Osteocyte (in vitro differentiated cells): ENCODE data around the gene RPL13. TPM values are rescaled to one million over a fixed set of nuclear protein-coding genes. Genes with fewer than 3 reads are reported as not detected.

Experiments
- DNase-seq: peaks from one replicate; pipeline ENCODE4 v3.0.0; 2021; ENCODE audit warnings: mixed read lengths; ENCODE audit not compliant: unreplicated experiment; ENCODE audit errors: extremely low spot score
- H3K27ac Mint-ChIP-seq: one replicate; pipeline ENCODE4 v1.8.0; 2021; ENCODE audit warnings: mild to moderate bottlenecking, mixed read lengths; ENCODE audit not compliant: unreplicated experiment
- H3K27me3 Mint-ChIP-seq: one replicate; pipeline ENCODE4 v1.8.0; 2021; ENCODE audit warnings: mixed read lengths; ENCODE audit not compliant: unreplicated experiment
- H3K36me3 Mint-ChIP-seq: one replicate; pipeline ENCODE4 v1.8.0; 2021; ENCODE audit warnings: mixed read lengths; ENCODE audit not compliant: unreplicated experiment
- H3K4me1 Mint-ChIP-seq: one replicate; pipeline ENCODE4 v1.8.0; 2021; ENCODE audit warnings: mixed read lengths; ENCODE audit not compliant: unreplicated experiment
- H3K4me3 Mint-ChIP-seq: one replicate; pipeline ENCODE4 v1.8.0; 2021; ENCODE audit warnings: mild to moderate bottlenecking, moderate library complexity, mixed read lengths; ENCODE audit not compliant: unreplicated experiment
- H3K9me3 Mint-ChIP-seq: one replicate; pipeline ENCODE4 v1.8.0; 2021; ENCODE audit warnings: mixed read lengths; ENCODE audit not compliant: unreplicated experiment
- total RNA-seq: library from RNA; stranded (reverse); gene quantifications from 2 replicates; pipeline ENCODE4 v1.2.1, GENCODE V29; 2021
- TF ChIP-seq, protein P1 (sequence below): fragments of 200-600 bp; sonication (generic); IDR thresholded peaks from 2 replicates; pipeline ENCODE4 v1.5.0; 2021; ENCODE audit warnings: antibody characterized with exemption, mild to moderate bottlenecking, moderate library complexity

Gene RPL13
- total RNA-seq, 1 donor from 2014 or later: 1,785 TPM

DNA sequence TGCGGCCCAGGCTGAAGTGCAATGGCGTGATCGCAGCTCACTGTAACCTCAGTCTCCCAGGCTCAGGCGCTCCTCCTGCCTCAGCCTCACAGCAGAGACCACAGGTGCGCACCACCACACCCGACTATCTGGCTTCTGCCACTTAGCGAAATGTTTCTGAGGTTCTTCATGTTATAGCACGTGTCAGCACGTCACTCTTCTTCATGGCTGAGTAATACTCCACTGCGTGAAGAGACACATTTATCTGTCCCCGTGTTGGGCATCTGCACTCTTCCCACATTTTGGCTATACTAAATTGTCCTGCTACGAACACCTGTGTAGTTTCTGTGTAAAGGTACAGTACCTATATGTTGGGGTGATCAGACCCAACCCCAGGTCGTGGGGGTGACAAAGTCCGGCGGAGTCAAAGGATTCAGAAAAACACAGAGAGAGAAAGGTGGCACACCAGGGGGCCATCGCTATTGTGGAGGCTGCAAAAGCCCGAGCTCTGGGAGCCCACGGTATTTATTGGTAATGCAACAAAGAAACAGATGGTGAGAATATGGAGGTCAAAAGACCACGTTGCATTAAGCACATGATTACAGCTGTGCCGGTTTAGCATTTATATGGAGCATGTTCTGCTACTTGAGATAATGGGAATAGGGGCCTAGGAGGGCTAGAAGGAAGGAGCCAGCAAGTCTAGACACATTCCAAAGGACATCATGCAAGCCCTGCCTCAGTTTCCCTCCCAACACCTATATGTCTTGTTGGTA is 52.1 kb downstream of the RPL13 start:
- Mint-ChIP-seq H3K27me3 (no peaks in the 10 kb centered on the region), H3K9me3 (no peaks in the 10 kb centered on the region), H3K4me3 (no peak overlapping the region), H3K27ac (no peak overlapping the region), H3K4me1 (peaks cover 6% of the 10 kb centered on the region), H3K36me3 (no peaks in the 10 kb centered on the region)
- no peak for DNase-seq
- TF ChIP-seq, protein P1, sequence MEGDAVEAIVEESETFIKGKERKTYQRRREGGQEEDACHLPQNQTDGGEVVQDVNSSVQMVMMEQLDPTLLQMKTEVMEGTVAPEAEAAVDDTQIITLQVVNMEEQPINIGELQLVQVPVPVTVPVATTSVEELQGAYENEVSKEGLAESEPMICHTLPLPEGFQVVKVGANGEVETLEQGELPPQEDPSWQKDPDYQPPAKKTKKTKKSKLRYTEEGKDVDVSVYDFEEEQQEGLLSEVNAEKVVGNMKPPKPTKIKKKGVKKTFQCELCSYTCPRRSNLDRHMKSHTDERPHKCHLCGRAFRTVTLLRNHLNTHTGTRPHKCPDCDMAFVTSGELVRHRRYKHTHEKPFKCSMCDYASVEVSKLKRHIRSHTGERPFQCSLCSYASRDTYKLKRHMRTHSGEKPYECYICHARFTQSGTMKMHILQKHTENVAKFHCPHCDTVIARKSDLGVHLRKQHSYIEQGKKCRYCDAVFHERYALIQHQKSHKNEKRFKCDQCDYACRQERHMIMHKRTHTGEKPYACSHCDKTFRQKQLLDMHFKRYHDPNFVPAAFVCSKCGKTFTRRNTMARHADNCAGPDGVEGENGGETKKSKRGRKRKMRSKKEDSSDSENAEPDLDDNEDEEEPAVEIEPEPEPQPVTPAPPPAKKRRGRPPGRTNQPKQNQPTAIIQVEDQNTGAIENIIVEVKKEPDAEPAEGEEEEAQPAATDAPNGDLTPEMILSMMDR: no peak

DNA sequence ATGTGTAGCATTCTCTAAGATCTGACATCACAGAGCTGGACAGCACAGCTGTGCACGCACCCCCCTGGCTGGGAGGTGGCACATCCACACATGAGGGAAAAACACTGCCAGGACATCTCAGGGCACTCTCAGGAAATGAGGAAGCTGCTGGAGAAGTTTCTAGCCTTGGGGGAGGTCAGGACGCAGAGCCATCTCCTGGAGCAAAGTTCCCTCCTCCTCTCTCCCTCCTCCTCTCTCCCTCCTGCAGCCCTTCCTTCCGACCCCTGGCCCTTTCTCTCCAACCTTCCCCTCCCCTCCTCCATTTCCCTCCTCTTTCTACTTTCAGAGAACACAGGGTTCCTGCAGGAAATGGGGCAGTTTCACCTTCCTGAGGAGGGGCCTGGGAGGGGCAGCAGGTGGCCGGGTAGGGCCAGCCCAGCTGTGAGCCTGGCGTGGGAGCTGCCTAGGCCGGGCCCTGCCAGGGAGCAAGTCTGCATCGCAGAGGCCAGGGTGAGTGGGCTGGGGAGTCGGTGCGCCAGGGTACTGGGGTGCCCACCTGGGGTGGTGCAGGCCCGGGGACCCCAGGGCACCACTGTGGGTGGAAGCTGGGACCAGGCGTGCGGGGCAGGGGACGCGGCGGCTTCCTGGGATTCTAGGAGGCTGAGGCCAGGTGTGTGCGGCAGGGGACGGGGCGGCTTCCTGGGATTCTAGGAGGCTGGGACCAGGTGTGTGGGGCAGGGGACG is 52.9 kb downstream of the RPL13 start, which contains the start of gene DPEP1:
DPEP1 (plus strand) TSS at position 412 of the 723 bp plus-strand sequence. CDS start 16,769 bp downstream, outside the sequence.
- Mint-ChIP-seq H3K9me3 (no peaks in the 10 kb centered on the region), H3K4me1 (peaks cover 6% of the 10 kb centered on the region), H3K4me3 (no peak within 1 kb of the TSS), H3K36me3 (no peaks in the 10 kb centered on the region), H3K27ac (no peak within 1 kb of the TSS), H3K27me3 (no peaks in the 10 kb centered on the region)
- no peak for DNase-seq
- TF ChIP-seq, protein P1: no peak

DNA sequence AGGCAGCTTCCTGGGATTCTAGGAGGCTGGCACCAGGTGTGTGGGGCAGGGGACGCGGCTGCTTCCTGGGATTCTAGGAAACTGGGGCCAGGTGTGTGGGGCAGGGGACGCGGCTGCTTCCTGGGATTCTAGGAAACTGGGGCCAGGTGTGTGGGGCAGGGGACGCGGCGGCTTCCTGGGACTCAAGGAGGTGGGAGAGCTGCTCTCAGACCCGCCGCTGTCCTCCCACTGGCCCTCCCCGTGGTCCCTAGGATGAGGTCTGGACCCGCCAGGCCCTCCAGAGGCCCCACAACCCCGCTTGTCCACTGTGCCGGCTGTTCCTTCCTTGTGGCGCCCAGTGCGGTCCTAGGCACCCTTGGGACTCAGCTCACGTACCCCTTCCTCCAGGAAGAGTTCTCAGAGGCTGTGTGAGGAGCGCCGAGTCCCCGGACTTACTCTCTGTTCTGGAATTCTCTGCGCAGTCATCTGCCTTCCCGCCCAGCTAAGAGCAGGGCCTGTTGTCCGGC is 53.5 kb downstream of the RPL13 start:
- TF ChIP-seq, protein P1: no peak
- Mint-ChIP-seq H3K27me3 (no peaks in the 10 kb centered on the region), H3K9me3 (no peaks in the 10 kb centered on the region), H3K4me1 (peaks cover 6% of the 10 kb centered on the region), H3K4me3 (no peak overlapping the region), H3K27ac (no peak overlapping the region), H3K36me3 (no peaks in the 10 kb centered on the region)
- DNase-seq: no peak

Other genes starting within 250 kb of the RPL13 start
- 188 and 209 TPM in 2 replicates for gene ANKRD11, start 70.1 kb upstream of the RPL13 start, total RNA-seq
- 113 and 125 TPM in 2 replicates for gene SPG7, start 52.3 kb upstream of the RPL13 start, total RNA-seq
- gene CPNE7, start 15.1 kb downstream of the RPL13 start, total RNA-seq: 19.7 and 23.6 TPM in 2 replicates
- not detected in 2 replicates for gene DPEP1, start 53.0 kb downstream of the RPL13 start, total RNA-seq
- 92.5 and 94.1 TPM in 2 replicates for gene CHMP1A, start 97.0 kb downstream of the RPL13 start, total RNA-seq
- gene SPATA33, start 97.2 kb downstream of the RPL13 start, total RNA-seq: 15.8 and 18.3 TPM in 2 replicates
- 67.2 and 91.5 TPM in 2 replicates for gene CDK10, start 126.0 kb downstream of the RPL13 start, total RNA-seq
- gene SPATA2L, start 141.0 kb downstream of the RPL13 start, total RNA-seq: 9.5 and 12.3 TPM in 2 replicates
- 22.0 TPM in 2 replicates for gene VPS9D1, start 160.2 kb downstream of the RPL13 start, total RNA-seq
- 21.3 and 23.0 TPM in 2 replicates for gene ZNF276, start 160.9 kb downstream of the RPL13 start, total RNA-seq